NCI-H1417 (cell line): ENCODE results near the gene RNF150.

Source experiments
- DNase-seq, 3 experiments: peaks; one replicate each; lab custom pipeline; 2025; lab: John Stamatoyannopoulos, UW

Gene RNF150

GRCh38 chr4:140980426-140981200 lies 152.7 kb downstream of the RNF150 start:
- no peak for DNase-seq

GRCh38 chr4:140976768-140977167 lies 156.5 kb downstream of the RNF150 start:
- no peak for DNase-seq

- no peak for DNase-seq
These were observed 162.0 kb downstream of the RNF150 start for GRCh38 chr4:140971077-140971792.

- DNase-seq: no peak
These were observed 164.0 kb downstream of the RNF150 start for GRCh38 chr4:140969296-140969695.

- DNase-seq: no peak
These were observed 164.9 kb downstream of the RNF150 start for GRCh38 chr4:140968371-140968770.

- no peak for DNase-seq
These were observed 169.4 kb downstream of the RNF150 start for GRCh38 chr4:140963883-140964282.

GRCh38 chr4:140955641-140956040 lies 177.6 kb downstream of the RNF150 start:
- no peak for DNase-seq

GRCh38 chr4:140952717-140953116 lies 180.6 kb downstream of the RNF150 start:
- DNase-seq: no peak

- no peak for DNase-seq
These were observed 185.8 kb downstream of the RNF150 start for GRCh38 chr4:140947506-140947905.

GRCh38 chr4:140945106-140945505 lies 188.2 kb downstream of the RNF150 start:
- DNase-seq: no peak

- no peak for DNase-seq
These were observed 188.7 kb downstream of the RNF150 start for GRCh38 chr4:140944572-140944971.

- DNase-seq: no peak
These were observed 189.1 kb downstream of the RNF150 start for GRCh38 chr4:140944199-140944515.

GRCh38 chr4:140943486-140944198 lies 189.6 kb downstream of the RNF150 start:
- no peak for DNase-seq

GRCh38 chr4:140940589-140940988 lies 192.7 kb downstream of the RNF150 start:
- DNase-seq: no peak

- DNase-seq: no peak
These were observed 195.4 kb downstream of the RNF150 start for GRCh38 chr4:140937866-140938265.

- DNase-seq: peak in 1 of 3 experiments; percentile 57
These were observed 198.0 kb downstream of the RNF150 start for GRCh38 chr4:140935254-140935653.

- peak in 1 of 3 experiments; percentile 9 for DNase-seq
These were observed 200.7 kb downstream of the RNF150 start for GRCh38 chr4:140932501-140933045.

GRCh38 chr4:140931911-140932310 lies 201.4 kb downstream of the RNF150 start:
- DNase-seq: no peak

- no peak for DNase-seq
These were observed 202.7 kb downstream of the RNF150 start for GRCh38 chr4:140930557-140930956.

GRCh38 chr4:140930011-140930410 lies 203.3 kb downstream of the RNF150 start:
- DNase-seq: no peak

- no peak for DNase-seq
These were observed 204.4 kb downstream of the RNF150 start for GRCh38 chr4:140928880-140929279.

- DNase-seq: no peak
These were observed 206.6 kb downstream of the RNF150 start for GRCh38 chr4:140926672-140927071.

- DNase-seq: no peak
These were observed 207.9 kb downstream of the RNF150 start for GRCh38 chr4:140925417-140925816.
